ENCODE data around the gene DMD.

- TF ChIP-seq CTCF (IDR thresholded peaks at IDR 0.05) (no peak), POLR2AphosphoS5 (IDR thresholded peaks at IDR 0.05) (no peak), POLR2A (IDR thresholded peaks at IDR 0.05) (no peak), EP300 (IDR thresholded peaks at IDR 0.05) (no peak)
Measured at GRCh38 chrX:32998776-32999175, 212.6 kb downstream of the DMD start.

All from sigmoid colon (tissue), 4 donors.